GM19372 (cell line): Measurements from ENCODE around the gene DDX42.
"Not testable (repeated sequence)": the region's sequence is repeated elsewhere in the genome, so short reads cannot be mapped to it uniquely, and the experiment has no call there.

ENCODE experiments used
- ATAC-seq: cut with Tn5 transposase; IDR thresholded peaks from one replicate; pipeline ENCODE4 v1.9.1; 2021; ENCODE audit warnings: mild to moderate bottlenecking, low read depth, moderate library complexity; ENCODE audit not compliant: unreplicated experiment

DDX42 gene

GRCh38 chr17:63837480-63837879 is 63.5 kb downstream of the DDX42 start:
- no peak for ATAC-seq

GRCh38 chr17:63837962-63838600 is 64.1 kb downstream of the DDX42 start:
- no peak for ATAC-seq

GRCh38 chr17:63838631-63839171 is 64.7 kb downstream of the DDX42 start:
- ATAC-seq, result no peak

- ATAC-seq, result no peak
These were observed 66.8 kb downstream of the DDX42 start for GRCh38 chr17:63840591-63841349.

GRCh38 chr17:63841350-63842172 is 67.6 kb downstream of the DDX42 start:
- ATAC-seq, result no peak

GRCh38 chr17:63842173-63842539 is 68.2 kb downstream of the DDX42 start:
- peak; percentile 35 for ATAC-seq

GRCh38 chr17:63842540-63843386 is 68.8 kb downstream of the DDX42 start, which contains the start of gene SMARCD2:
Gene SMARCD2 (minus strand): TSS chr17:63842685. CDS start chr17:63842674, 11 bp downstream.
- ATAC-seq, result peak; percentile 80

- not testable (repeated sequence) for ATAC-seq
These were observed 69.5 kb downstream of the DDX42 start for GRCh38 chr17:63843387-63843888.

GRCh38 chr17:63843910-63844677 is 70.1 kb downstream of the DDX42 start:
- no peak for ATAC-seq

- no peak for ATAC-seq
These were observed 71.5 kb downstream of the DDX42 start for GRCh38 chr17:63845509-63845908.

GRCh38 chr17:63847525-63848249 is 73.7 kb downstream of the DDX42 start:
- no peak for ATAC-seq

GRCh38 chr17:63848834-63849689 is 75.1 kb downstream of the DDX42 start:
- peak; percentile 84 for ATAC-seq

GRCh38 chr17:63850401-63850800 is 76.4 kb downstream of the DDX42 start:
- no peak for ATAC-seq

GRCh38 chr17:63853260-63853659 is 79.3 kb downstream of the DDX42 start:
- ATAC-seq, result no peak

GRCh38 chr17:63854709-63855108 is 80.7 kb downstream of the DDX42 start:
- no peak for ATAC-seq

- ATAC-seq, result no peak
These were observed 81.2 kb downstream of the DDX42 start for GRCh38 chr17:63855185-63855584.

- ATAC-seq, result not testable (repeated sequence)
These were observed 82.5 kb downstream of the DDX42 start for GRCh38 chr17:63856425-63856824.
